ENCODE data around the gene MRGPRG. TPM values are rescaled to one million over a fixed set of nuclear protein-coding genes. Genes with fewer than 3 reads are reported as not detected.
A peak's percentile ranks its signal among the peaks of the same experiment; 100 is the strongest.

The MRGPRG gene
- total RNA-seq, 1 donor from 2014 or later = not detected

DNA sequence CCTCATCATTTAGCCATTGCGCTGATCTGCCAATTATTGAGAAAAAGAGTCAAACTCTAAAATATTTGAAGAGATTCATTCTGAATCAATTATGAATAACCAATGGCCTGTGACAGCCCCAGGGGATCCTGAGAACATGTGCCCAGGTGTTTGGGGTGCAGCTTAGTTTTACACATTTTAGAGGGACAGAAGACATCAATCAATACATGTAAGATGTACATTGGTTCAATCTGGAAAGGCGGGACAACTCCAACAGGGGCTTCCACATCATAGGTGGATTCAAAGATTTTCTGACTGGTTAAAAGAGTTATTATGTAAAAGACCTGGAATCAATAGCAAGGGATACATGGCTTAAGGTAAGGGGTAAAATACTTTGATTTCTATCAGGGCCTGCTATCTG is 18.5 kb upstream of the MRGPRG start:
- TF ChIP-seq, protein P1, sequence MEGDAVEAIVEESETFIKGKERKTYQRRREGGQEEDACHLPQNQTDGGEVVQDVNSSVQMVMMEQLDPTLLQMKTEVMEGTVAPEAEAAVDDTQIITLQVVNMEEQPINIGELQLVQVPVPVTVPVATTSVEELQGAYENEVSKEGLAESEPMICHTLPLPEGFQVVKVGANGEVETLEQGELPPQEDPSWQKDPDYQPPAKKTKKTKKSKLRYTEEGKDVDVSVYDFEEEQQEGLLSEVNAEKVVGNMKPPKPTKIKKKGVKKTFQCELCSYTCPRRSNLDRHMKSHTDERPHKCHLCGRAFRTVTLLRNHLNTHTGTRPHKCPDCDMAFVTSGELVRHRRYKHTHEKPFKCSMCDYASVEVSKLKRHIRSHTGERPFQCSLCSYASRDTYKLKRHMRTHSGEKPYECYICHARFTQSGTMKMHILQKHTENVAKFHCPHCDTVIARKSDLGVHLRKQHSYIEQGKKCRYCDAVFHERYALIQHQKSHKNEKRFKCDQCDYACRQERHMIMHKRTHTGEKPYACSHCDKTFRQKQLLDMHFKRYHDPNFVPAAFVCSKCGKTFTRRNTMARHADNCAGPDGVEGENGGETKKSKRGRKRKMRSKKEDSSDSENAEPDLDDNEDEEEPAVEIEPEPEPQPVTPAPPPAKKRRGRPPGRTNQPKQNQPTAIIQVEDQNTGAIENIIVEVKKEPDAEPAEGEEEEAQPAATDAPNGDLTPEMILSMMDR (IDR thresholded peaks at IDR 0.05; ENCODE audit: borderline replicate concordance) = no peak
- H3K27ac ChIP-seq (replicated peaks) = no peak overlapping the region
- peaks cover 28% of the 10 kb centered on the region for H3K27me3 ChIP-seq (ENCODE audit: low read depth)
- no peaks in the 10 kb centered on the region for H3K9me3 ChIP-seq (replicated peaks)
- intact Hi-C loops (cut with micrococcal nuclease) = no loop called here
- no peaks in the 10 kb centered on the region for H3K36me3 ChIP-seq
- H3K4me1 ChIP-seq = peaks cover 5% of the 10 kb centered on the region
- no peak for DNase-seq
- H3K4me3 ChIP-seq = no peak overlapping the region

DNA sequence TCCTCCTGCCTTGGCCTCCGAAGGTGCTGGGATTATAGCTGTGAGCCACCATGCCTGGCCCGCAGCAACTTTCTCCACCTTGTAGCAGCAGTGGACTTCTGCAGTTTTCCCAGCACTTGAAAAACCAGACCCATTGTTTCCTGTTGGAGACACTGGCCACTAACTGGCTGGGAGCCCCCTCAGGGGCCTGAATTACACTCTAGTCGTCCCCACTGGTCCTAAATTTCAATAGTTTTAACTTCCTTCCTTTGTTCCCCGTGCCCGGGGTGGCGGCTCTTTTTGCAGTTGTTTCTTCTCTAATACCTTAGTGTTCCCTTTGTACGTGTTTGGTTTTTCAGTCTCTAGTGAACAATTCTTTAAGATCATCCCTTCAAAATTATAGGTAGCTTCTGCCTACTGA is 16.2 kb upstream of the MRGPRG start:
- Histone ChIP-seq H3K27ac (replicated peaks) (no peak overlapping the region), H3K27me3 (ENCODE audit: low read depth) (peaks cover 34% of the 10 kb centered on the region), H3K4me1 (peaks cover 10% of the 10 kb centered on the region), H3K4me3 (no peak overlapping the region), H3K36me3 (no peaks in the 10 kb centered on the region), H3K9me3 (replicated peaks) (no peaks in the 10 kb centered on the region)
- DNase-seq = no peak
- TF ChIP-seq, protein P1 (IDR thresholded peaks at IDR 0.05; ENCODE audit: borderline replicate concordance) = no peak
- intact Hi-C loops (cut with micrococcal nuclease) = no loop called here

DNA sequence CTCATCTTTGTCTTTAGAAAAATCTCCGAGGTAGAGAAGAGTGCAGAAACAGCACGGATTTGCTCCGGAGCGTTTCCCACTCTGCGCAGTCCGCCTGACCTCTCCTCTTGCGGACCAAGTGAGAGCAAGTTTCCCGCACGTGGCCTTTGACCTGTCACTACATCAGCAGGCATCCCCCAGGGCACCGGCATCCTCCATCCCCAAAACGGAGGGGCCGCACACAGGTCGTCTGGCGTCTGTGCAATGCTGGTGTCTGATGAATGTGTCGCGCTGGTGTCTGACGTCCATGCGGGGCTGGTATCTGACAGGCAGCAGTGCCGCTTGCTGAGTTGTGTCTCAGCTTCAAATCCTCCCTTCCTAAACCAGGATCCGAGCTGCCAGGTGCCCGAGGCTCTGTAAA is 14.3 kb upstream of the MRGPRG start:
- DNase-seq = no peak
- peaks cover 51% of the 10 kb centered on the region for H3K27me3 ChIP-seq (ENCODE audit: low read depth)
- peaks cover 10% of the 10 kb centered on the region for H3K4me1 ChIP-seq
- intact Hi-C loops (cut with micrococcal nuclease) = no loop called here
- no peaks in the 10 kb centered on the region for H3K9me3 ChIP-seq (replicated peaks)
- TF ChIP-seq, protein P1 (IDR thresholded peaks at IDR 0.05; ENCODE audit: borderline replicate concordance) = no peak
- no peaks in the 10 kb centered on the region for H3K36me3 ChIP-seq
- no peak overlapping the region for H3K27ac ChIP-seq (replicated peaks)
- H3K4me3 ChIP-seq = no peak overlapping the region

DNA sequence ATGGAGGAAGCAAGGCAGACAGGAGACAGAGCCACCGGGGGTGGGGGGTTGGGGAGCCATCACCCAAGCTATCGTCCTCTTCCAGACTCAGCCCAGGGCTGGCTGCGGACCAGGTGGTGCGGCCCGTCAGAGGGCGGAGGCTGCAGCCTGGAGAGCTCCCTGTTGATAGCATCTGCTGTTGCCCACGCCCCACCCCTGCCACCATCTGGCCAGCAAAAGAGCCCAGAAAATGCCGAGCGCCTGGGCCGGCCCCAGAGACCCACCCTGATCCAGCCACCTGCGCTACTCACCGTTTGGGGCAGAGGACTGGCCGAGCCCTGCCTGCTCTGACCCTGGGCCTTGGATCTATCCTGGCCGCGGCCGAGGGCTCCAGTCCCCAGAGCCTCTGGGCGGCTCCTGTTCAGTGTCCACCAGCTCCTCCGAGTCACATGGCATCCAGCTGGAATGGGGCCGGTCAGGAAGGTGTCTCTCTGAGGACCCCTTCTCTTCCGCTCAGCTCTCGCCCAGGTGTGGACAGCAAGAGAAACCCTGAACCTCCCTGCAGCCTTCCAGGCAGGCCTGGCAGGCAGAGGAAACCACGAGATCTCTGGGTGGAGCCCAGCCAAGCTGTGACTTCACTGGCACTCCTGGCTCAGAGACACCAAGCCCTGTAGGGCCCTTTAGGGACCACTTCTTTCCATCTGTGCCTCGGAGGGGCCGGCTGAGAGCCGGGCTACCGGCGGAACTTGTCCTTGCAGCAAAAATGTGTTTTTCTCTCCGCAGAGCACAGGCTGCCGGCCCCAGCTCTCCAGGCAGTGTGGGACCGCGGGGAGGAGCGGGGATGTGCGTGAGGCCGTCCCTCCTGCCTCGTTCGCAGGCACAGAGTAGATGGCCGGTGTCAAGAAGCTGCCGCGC is 13.5 kb upstream of the MRGPRG start, which contains the start of gene MRGPRE:
Gene MRGPRE (minus strand): TSS at position 567 of the 894 bp plus-strand sequence. CDS start 3,618 bp downstream, outside the sequence.
- Histone ChIP-seq H3K27ac (replicated peaks) (no peak within 1 kb of the TSS), H3K4me3 (peak within 1 kb of the TSS; percentile 52), H3K4me1 (peaks cover 10% of the 10 kb centered on the region), H3K36me3 (no peaks in the 10 kb centered on the region), H3K9me3 (replicated peaks) (no peaks in the 10 kb centered on the region), H3K27me3 (ENCODE audit: low read depth) (peaks cover 55% of the 10 kb centered on the region)
- intact Hi-C loops (cut with micrococcal nuclease) = no loop called here
- TF ChIP-seq, protein P1 (IDR thresholded peaks at IDR 0.05; ENCODE audit: borderline replicate concordance) = no peak
- DNase-seq = peak; percentile 62

DNA sequence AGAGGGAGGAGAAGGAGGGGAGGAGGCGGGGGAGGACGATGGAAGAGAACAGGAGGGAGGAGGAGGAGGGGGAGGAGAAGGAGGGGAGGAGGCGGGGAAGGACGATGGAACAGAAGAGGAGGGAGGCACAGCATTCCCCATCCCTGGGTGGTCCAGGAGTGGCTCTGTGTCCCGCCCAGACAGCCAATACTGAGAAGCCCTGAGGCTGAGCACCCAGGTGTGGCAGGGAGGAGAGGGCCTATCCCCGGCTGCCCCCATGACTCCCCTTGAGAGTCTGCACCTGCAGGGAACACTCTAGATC is 12.9 kb upstream of the MRGPRG start:
- TF ChIP-seq, protein P1 (IDR thresholded peaks at IDR 0.05; ENCODE audit: borderline replicate concordance) = no peak
- no peak for DNase-seq
- H3K36me3 ChIP-seq = no peaks in the 10 kb centered on the region
- no peak overlapping the region for H3K27ac ChIP-seq (replicated peaks)
- peaks cover 55% of the 10 kb centered on the region for H3K27me3 ChIP-seq (ENCODE audit: low read depth)
- H3K4me1 ChIP-seq = peaks cover 10% of the 10 kb centered on the region
- intact Hi-C loops (cut with micrococcal nuclease) = no loop called here
- H3K4me3 ChIP-seq = peak overlapping the region; percentile 52
- H3K9me3 ChIP-seq (replicated peaks) = no peaks in the 10 kb centered on the region

Data from left ventricle myocardium inferior (tissue), 1 donor.